Posterior vena cava (tissue), 2 donors: ENCODE results near the gene GPR26. TPM values are rescaled to one million over a fixed set of nuclear protein-coding genes. Genes with fewer than 3 reads are reported as not detected.

ENCODE experiments used
- DNase-seq: peaks from one replicate; pipeline ENCODE4 v3.0.0-alpha.2; 2020; ENCODE audit warnings: low spot score
- intact Hi-C, 2 donors: fragments of 100-400 bp; cut with DNase I; formaldehyde crosslinking; loops; one replicate each; pipeline versions ENCODE4 v1.14.1 to v1.14.2; 2022 to 2023
- total RNA-seq, 2 donors: library from RNA; stranded (reverse); fragmentation: NEBNext Ultra II Directional; extraction: Animal tissue kit (Norgen Biotek cat#: 25700); gene quantifications; one replicate each; pipeline ENCODE4 v1.2.1, GENCODE V29; 2021
- donor health status: DM: yes; HTN: yes; CAD: no.
- donor health status: DM: yes; HTN: yes; CAD: no.

The GPR26 gene
- total RNA-seq, 2 donors from 2014 or later, result not detected

- intact Hi-C loops, result no loop called here
- peak; percentile 42 for DNase-seq
Observed at GRCh38 chr10:123643315-123643714, 22.8 kb upstream of the GPR26 start.

DNA sequence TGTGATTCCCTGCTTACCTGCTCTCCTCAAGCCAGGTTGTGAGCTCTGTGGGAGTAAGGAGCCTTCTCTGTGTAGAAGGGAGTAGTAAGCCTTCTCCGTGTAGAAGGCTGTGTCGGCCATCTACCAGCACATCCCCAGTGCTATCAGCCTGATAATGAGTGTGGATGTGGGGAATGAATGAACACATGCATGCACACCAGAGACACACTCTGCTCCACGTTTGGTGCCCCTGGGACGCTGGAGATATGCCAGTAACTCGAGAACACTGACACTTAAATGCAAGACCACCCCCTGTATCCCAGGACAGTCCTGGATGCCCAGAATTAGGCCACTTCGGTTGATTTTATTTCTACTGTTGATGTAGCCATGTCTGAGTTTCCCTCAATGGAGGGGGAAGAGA, 21.1 kb upstream of the GPR26 start:
- intact Hi-C loops, result no loop called here
- DNase-seq, result no peak

DNA sequence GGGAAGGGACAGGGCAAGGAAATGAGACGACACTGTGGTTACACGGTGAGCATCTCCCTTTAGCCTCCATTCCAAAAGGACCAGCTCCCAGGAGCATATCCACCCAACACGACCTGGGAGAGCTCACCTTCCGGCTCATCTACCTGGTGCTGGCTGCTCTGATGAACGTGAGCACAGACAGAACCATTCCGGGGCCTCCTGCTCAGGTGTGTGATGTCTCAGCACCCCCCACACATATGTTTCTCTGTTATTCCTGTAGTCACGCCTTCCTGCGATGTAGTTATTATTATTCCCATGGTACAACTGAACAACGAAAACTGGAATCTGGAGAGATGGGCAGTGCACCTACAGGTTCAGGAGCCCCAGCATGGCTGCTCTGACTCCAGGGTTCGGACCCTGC, 20.5 kb upstream of the GPR26 start:
- intact Hi-C loops, result no loop called here
- no peak for DNase-seq

GRCh38 chr10:123648595-123648994, 17.6 kb upstream of the GPR26 start:
- intact Hi-C loops, result no loop called here
- no peak for DNase-seq

- intact Hi-C loops, result no loop called here
Observed at GRCh38 chr10:123649676-123650075, 16.5 kb upstream of the GPR26 start.

GRCh38 chr10:123651421-123652047, 14.6 kb upstream of the GPR26 start:
- intact Hi-C loops, result no loop called here
- DNase-seq, result no peak

More at GRCh38 chr10:123649676-123650075, 16.5 kb upstream of the GPR26 start:
- no peak for DNase-seq

- intact Hi-C loops, result no loop called here
- no peak for DNase-seq
Observed at GRCh38 chr10:123655751-123656150, 10.4 kb upstream of the GPR26 start.

DNA sequence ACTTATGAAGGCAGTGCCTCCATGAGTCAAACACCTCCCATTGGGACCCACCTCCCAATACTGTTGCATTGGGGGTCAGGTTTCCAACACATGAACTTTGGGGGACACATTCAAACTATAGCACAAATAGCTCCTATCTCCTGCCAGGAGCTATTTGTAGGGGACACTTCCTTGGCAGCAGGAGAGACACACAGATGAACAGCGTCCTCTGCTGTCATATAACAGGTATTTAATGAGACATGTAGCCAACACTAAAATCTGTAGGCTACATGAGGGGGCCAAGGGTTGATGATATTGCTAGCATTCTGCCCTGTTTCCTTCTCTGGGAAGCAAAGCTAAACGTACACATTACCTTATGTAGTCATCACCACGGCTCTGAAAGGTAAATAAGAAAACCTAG, 2.6 kb upstream of the GPR26 start:
- intact Hi-C loops, result no loop called here
- no peak for DNase-seq

GRCh38 chr10:123665491-123666286, 466 bp upstream of the GPR26 start:
- intact Hi-C loops, result no loop called here
- peak; percentile 64 for DNase-seq

GRCh38 chr10:123669886-123670285, 3.7 kb downstream of the GPR26 start:
- DNase-seq, result no peak
- intact Hi-C loops, result no loop called here

DNA sequence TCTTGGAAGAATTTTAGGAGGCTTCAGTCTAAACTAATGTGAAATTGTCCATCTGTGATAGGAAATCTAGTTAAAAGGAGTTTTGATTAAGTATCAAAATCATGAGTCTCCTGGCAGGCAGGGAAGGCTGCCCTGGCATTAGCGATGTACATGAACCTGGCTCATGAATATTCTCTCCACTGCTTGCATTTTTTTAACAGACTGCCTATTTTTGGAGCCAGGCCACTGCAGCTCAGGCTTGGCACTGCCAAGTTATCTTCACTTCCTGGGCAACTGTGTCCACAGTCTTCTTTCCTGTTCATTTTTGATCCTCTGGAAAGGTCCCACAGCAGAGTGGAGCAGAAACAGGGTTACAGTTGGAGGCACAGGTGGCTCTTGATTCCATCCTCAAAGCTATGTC, 7.0 kb downstream of the GPR26 start:
- intact Hi-C loops, result no loop called here
- no peak for DNase-seq

GRCh38 chr10:123674741-123675140, 8.6 kb downstream of the GPR26 start:
- intact Hi-C loops, result no loop called here
- no peak for DNase-seq

DNA sequence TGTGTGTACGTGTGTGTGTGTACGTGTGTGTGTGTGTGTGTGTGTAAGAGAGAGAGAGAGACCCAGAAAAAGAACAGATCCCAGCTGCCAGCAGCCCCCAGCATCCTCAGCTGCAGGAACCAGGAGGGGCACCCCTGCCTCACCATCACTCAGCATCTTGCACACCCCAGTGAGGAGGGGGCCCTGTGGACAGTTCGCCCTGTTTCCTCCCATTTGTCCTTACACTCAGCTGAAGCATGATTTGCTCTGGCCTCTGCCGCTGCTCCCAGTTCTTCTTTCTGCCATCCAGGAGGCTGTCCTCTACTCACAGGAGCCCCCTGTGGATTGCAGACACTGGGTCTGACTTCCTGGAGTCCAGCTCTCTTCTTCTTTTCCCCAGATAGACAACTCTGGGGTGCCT, 9.7 kb downstream of the GPR26 start:
- DNase-seq, result no peak
- intact Hi-C loops, result no loop called here

DNA sequence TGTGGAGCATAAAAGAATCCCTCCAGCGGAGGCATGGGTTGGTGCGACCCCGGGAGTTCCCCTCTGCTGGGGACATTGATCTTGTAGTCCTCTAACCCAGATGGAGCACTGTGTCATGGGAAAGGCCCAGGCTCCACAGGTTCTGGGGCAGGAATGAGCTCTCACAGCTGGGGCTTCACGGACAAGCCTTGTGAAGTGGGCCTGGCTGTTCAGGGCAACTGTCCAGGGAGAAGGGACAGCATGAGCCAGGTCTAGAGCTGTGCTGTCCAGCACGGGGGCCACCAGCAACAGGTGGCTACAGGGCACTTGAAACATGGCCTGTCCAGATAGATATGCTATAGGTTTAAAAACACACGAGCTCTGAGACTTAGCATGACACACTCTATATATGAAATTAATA, 11.4 kb downstream of the GPR26 start:
- intact Hi-C loops, result no loop called here
- DNase-seq, result no peak

DNA sequence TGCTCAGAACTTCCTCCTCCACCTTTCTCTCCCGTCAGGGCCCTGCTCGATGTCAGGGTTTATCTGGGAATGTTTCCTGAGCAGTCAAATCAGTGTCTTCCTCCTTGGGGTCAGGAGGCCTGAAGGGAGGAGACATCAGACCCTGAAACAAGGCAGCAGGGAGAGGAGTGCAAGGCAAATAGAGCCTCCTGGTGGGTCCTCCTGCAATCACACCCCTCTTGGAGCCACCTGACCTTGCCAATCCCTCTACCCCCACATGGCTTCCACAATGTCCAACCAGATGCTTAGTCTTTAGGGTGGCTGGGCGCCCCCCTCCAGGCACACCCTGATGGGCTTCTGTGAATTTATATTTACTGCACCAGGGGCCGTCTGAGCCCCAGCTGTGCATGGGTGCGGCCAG, 12.2 kb downstream of the GPR26 start:
- intact Hi-C loops, result no loop called here
- no peak for DNase-seq

DNA sequence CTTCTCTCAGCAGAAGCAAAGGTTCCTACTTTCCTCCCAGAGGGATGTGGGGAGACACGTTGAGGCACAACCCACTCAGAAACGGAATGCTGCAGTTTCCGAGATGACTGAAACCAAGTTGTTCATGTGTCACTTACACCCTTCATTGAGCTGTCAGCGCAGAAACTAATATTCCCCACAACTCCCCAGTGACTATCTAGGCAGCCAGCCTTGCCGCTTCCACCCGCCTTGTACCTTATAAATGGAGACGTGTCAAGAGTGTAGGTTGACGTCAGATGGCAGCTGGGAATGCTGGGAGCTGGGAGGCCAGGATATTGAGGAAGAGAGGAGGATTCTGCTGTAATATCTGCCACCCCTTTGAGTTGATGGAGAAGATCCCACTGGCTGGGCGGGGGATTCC, 15.1 kb downstream of the GPR26 start:
- no peak for DNase-seq
- intact Hi-C loops, result no loop called here

GRCh38 chr10:123682477-123682876, 16.3 kb downstream of the GPR26 start:
- intact Hi-C loops, result no loop called here

GRCh38 chr10:123683459-123683858, 17.3 kb downstream of the GPR26 start:
- intact Hi-C loops, result no loop called here
- no peak for DNase-seq

More at GRCh38 chr10:123682477-123682876, 16.3 kb downstream of the GPR26 start:
- no peak for DNase-seq

GRCh38 chr10:123683865-123684264, 17.7 kb downstream of the GPR26 start:
- no peak for DNase-seq
- intact Hi-C loops, result no loop called here

DNA sequence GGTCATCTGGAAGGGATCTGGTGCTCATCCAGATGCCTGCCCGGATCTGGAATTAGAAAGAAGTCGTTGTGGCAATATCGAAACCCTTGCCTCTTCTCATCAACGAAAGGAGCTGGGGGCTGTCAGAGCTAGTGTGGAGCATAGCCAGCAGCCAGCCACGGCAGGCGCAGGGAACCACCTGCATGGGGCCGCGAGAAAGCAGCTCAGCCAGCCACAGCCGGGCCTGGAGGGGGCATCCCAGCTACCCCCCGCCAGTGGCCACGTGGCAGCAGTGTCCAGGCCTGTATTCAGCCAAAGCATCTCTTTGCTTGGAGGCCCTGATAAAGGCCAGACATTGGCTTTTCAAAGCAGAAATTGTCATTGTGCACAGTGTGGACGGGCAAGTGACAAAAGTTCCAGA, 19.1 kb downstream of the GPR26 start:
- intact Hi-C loops, result no loop called here
- no peak for DNase-seq

- intact Hi-C loops, result no loop called here
- DNase-seq, result no peak
Observed at GRCh38 chr10:123687758-123688157, 21.6 kb downstream of the GPR26 start.
